Stimulated activated naive B cell treated with anti-CD40 and anti-IgM and Interleukin-4, amounts not matched to agents 10 μg/mL and 1 μg/mL and 100 μg/mL, for 72 hours (primary cell): Measurements from ENCODE around the gene GPRIN3.
"Not testable (repeated sequence)": the region's sequence is repeated elsewhere in the genome, so short reads cannot be mapped to it uniquely, and the experiment has no call there.

Experiments
- ATAC-seq, 2 donors: fragments of 150-1000 bp; cut with Tn5 transposase; replicated peaks; 2 replicates each; pipeline ENCODE4 v1.10.0; 2021; ENCODE audit warnings: moderate library complexity in 1 of 2
- DNase-seq: peaks from one replicate; pipeline ENCODE4 v3.0.0; 2021
- H3K27ac Mint-ChIP-seq: one replicate; pipeline ENCODE4 v1.8.0; 2022; ENCODE audit warnings: mild to moderate bottlenecking, mixed read lengths
- H3K27me3 Mint-ChIP-seq, 2 donors: one replicate each; pipeline ENCODE4 v1.8.0; 2022; ENCODE audit warnings: mixed read lengths in 2 of 2
- H3K36me3 Mint-ChIP-seq, 2 donors: one replicate each; pipeline ENCODE4 v1.8.0; 2022; ENCODE audit warnings: mixed read lengths in 2 of 2, mild to moderate bottlenecking in 1 of 2
- H3K4me1 Mint-ChIP-seq, 2 donors: one replicate each; pipeline ENCODE4 v1.8.0; 2022; ENCODE audit warnings: mixed read lengths in 2 of 2, mild to moderate bottlenecking in 1 of 2
- H3K4me3 Mint-ChIP-seq, 2 donors: one replicate each; pipeline ENCODE4 v1.8.0; 2022; ENCODE audit warnings: mild to moderate bottlenecking in 2 of 2, mixed read lengths in 2 of 2, moderate library complexity in 1 of 2
- H3K9me3 Mint-ChIP-seq, 2 donors: one replicate each; pipeline ENCODE4 v1.8.0; 2022; ENCODE audit warnings: mixed read lengths in 2 of 2, mild to moderate bottlenecking in 1 of 2

GPRIN3 gene

GRCh38 chr4:89331686-89332544, 24.3 kb upstream of the GPRIN3 start:
- no peak overlapping the region for H3K27ac Mint-ChIP-seq
- H3K9me3 Mint-ChIP-seq = no peaks in the 10 kb centered on the region
- DNase-seq = no peak
- H3K4me3 Mint-ChIP-seq = peak overlapping the region; percentile 23 to 33
- H3K4me1 Mint-ChIP-seq = peaks cover 14 to 31% of the 10 kb centered on the region in 2 donors
- H3K27me3 Mint-ChIP-seq = peaks cover 2 to 5% of the 10 kb centered on the region in 2 donors
- H3K36me3 Mint-ChIP-seq = no peaks in the 10 kb centered on the region
- ATAC-seq = peak in 1 of 2 donors; percentile 16

GRCh38 chr4:89331197-89331596, 23.6 kb upstream of the GPRIN3 start:
- DNase-seq (no peak), ATAC-seq (peak; percentile 53)
- Mint-ChIP-seq H3K9me3 (no peaks in the 10 kb centered on the region), H3K27me3 (peaks cover 0 to 5% of the 10 kb centered on the region in 2 donors), H3K27ac (no peak overlapping the region), H3K4me1 (peaks cover 14 to 28% of the 10 kb centered on the region in 2 donors), H3K4me3 (no peak overlapping the region), H3K36me3 (no peaks in the 10 kb centered on the region)

GRCh38 chr4:89329280-89329679, 21.7 kb upstream of the GPRIN3 start:
- H3K27ac Mint-ChIP-seq = no peak overlapping the region
- DNase-seq (no peak), ATAC-seq (no peak)
- H3K27me3 Mint-ChIP-seq = peaks cover 0 to 5% of the 10 kb centered on the region in 2 donors
- no peaks in the 10 kb centered on the region for H3K36me3 Mint-ChIP-seq
- no peaks in the 10 kb centered on the region for H3K9me3 Mint-ChIP-seq
- no peak overlapping the region for H3K4me3 Mint-ChIP-seq
- peaks cover 16 to 28% of the 10 kb centered on the region in 2 donors for H3K4me1 Mint-ChIP-seq

GRCh38 chr4:89324671-89325070, 17.1 kb upstream of the GPRIN3 start:
- peaks cover 0 to 3% of the 10 kb centered on the region in 2 donors for H3K9me3 Mint-ChIP-seq
- no peak overlapping the region for H3K27ac Mint-ChIP-seq
- peaks cover 5 to 8% of the 10 kb centered on the region in 2 donors for H3K27me3 Mint-ChIP-seq
- no peaks in the 10 kb centered on the region for H3K36me3 Mint-ChIP-seq
- H3K4me3 Mint-ChIP-seq = no peak overlapping the region
- peaks cover 9 to 23% of the 10 kb centered on the region in 2 donors for H3K4me1 Mint-ChIP-seq
- ATAC-seq (peak; percentile 100), DNase-seq (peak; percentile 75)

- DNase-seq (no peak), ATAC-seq (no peak)
- Mint-ChIP-seq H3K4me1 (peaks cover 19 to 36% of the 10 kb centered on the region in 2 donors), H3K4me3 (no peak overlapping the region), H3K27ac (no peak overlapping the region), H3K27me3 (peaks cover 5 to 8% of the 10 kb centered on the region in 2 donors), H3K36me3 (no peaks in the 10 kb centered on the region), H3K9me3 (peaks cover 0 to 4% of the 10 kb centered on the region in 2 donors)
Measured at GRCh38 chr4:89322671-89323070, 15.1 kb upstream of the GPRIN3 start.

- DNase-seq = no peak
- no peak overlapping the region for H3K27ac Mint-ChIP-seq
- H3K4me1 Mint-ChIP-seq = peaks cover 26 to 49% of the 10 kb centered on the region in 2 donors
- H3K27me3 Mint-ChIP-seq = peaks cover 4 to 5% of the 10 kb centered on the region in 2 donors
- ATAC-seq = no peak
- H3K36me3 Mint-ChIP-seq = no peaks in the 10 kb centered on the region
- H3K4me3 Mint-ChIP-seq = no peak overlapping the region
- H3K9me3 Mint-ChIP-seq = peaks cover 0 to 4% of the 10 kb centered on the region in 2 donors
Measured at GRCh38 chr4:89319756-89320155, 12.2 kb upstream of the GPRIN3 start.

DNA sequence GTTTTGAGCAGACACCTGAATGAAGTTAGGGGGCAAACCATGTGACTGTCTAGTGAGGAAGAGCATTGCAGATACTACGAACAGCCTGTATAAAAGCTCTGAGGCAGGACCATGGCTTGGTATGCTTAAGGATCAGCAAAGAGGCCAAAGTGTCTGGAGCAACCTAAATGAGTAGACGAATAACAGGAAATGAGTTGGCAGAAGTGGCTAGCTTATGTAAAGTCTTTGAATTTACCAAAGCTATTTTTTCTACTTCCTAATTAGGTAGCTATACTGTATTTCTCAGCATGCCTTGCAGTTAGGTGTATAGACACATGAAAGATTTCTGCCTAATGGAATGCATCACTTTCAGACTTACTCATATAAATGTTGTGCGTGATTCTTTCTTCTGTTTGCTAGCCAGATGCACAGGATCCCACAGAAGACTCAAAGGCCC, 9.3 kb upstream of the GPRIN3 start:
- Mint-ChIP-seq H3K4me3 (peak overlapping the region in 1 of 2 donors; percentile 33), H3K27me3 (peaks cover 4 to 12% of the 10 kb centered on the region in 2 donors), H3K4me1 (peaks cover 24 to 30% of the 10 kb centered on the region in 2 donors), H3K36me3 (no peaks in the 10 kb centered on the region), H3K9me3 (peaks cover 0 to 4% of the 10 kb centered on the region in 2 donors), H3K27ac (peak overlapping the region; percentile 81)
- peak; percentile 95 to 97 for ATAC-seq
- no peak for DNase-seq

DNA sequence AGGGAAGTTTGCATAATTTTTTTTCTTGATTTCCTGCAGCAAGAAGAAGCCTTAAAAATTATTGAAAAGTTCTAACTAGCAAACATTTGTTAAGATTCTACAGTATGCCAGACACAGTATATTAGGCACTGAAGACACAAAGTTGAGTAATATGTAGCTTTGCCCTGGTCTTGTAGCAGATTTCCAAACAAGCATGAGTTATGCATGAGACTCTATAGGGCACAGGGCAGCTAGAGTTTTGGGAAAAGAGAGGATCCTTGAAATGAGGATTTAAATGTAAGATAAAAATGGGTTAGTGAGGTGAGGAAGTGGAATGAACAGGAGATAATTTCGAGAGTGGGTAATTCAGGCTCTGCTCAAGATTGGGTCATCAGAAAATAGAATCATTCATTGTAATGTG, 8.6 kb upstream of the GPRIN3 start:
- no peak for DNase-seq
- Mint-ChIP-seq H3K27me3 (peaks cover 4 to 7% of the 10 kb centered on the region in 2 donors), H3K4me3 (peak overlapping the region; percentile 4 to 21), H3K27ac (peak overlapping the region; percentile 7), H3K9me3 (peaks cover 0 to 4% of the 10 kb centered on the region in 2 donors), H3K36me3 (no peaks in the 10 kb centered on the region), H3K4me1 (peaks cover 24 to 30% of the 10 kb centered on the region in 2 donors)
- no peak for ATAC-seq

DNA sequence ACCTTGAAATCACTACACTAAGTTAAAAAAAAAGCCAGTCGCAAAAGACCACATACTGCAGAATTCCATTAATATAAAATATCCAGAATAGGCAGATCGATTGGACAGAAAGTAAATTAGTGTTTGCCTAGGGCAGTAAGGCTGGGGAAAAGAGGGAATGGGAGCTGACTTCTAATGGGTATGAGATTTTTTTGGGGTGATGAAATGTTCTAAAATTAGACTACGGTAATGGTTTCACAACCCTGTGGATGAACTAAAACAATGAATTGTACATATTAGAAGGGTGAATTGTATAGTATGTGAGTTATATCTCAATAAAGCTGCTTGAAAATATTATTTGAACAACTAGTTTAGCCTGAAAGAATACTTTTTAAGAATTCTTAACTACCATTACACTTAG, 6.7 kb upstream of the GPRIN3 start:
- Mint-ChIP-seq H3K27me3 (peaks cover under 1 to 6% of the 10 kb centered on the region in 2 donors), H3K27ac (no peak overlapping the region), H3K4me1 (peaks cover 20 to 30% of the 10 kb centered on the region in 2 donors), H3K9me3 (no peaks in the 10 kb centered on the region), H3K4me3 (no peak overlapping the region), H3K36me3 (no peaks in the 10 kb centered on the region)
- ATAC-seq (no peak), DNase-seq (no peak)

DNA sequence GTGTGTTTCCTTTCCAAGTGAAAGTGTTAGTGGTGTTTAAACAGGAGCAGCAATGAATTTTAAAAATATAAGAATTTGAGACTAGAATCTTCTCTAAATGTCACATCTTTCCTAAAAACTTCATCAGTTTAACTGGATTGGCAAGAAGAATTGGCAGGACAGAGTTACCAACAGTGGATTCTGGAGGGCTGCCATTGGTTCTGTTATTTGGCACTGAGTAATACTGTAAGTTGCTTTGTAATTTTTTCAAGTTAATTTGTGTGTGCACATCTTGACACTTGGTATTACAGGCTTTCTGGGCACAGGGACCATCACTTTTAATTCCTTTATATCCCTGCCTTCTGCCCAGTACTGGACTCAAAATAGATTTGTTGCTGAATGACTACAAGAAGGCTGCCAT, 4.5 kb upstream of the GPRIN3 start:
- Mint-ChIP-seq H3K9me3 (no peaks in the 10 kb centered on the region), H3K4me1 (peaks cover 8 to 25% of the 10 kb centered on the region in 2 donors), H3K27me3 (peaks cover 6 to 7% of the 10 kb centered on the region in 2 donors), H3K27ac (no peak overlapping the region), H3K4me3 (no peak overlapping the region), H3K36me3 (no peaks in the 10 kb centered on the region)
- ATAC-seq = no peak
- no peak for DNase-seq

DNA sequence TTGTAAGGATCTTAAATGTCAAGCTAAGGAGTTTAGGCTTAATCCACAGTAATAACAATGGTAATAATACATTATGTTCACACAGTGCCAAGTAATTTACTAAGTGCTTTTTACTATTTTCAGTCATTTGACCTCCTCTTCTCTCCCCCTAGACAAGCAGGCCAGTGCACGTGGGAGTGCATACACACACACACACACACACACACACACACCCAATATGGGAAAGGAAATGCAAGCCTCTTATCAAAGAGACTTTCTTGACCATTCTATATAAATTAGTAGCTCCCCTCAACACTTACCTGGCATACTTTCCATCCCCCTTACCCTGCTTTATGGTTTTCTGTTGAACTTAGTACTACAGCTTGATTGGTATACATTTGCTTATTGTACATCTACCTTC, 3.8 kb upstream of the GPRIN3 start:
- Mint-ChIP-seq H3K27ac (no peak overlapping the region), H3K27me3 (peaks cover 12 to 13% of the 10 kb centered on the region in 2 donors), H3K4me3 (no peak overlapping the region), H3K9me3 (no peaks in the 10 kb centered on the region), H3K4me1 (peaks cover 10 to 25% of the 10 kb centered on the region in 2 donors), H3K36me3 (no peaks in the 10 kb centered on the region)
- ATAC-seq (no peak), DNase-seq (no peak)

- not testable (repeated sequence) for DNase-seq, H3K27ac Mint-ChIP-seq, ATAC-seq, H3K4me3 Mint-ChIP-seq, H3K36me3 Mint-ChIP-seq, H3K9me3 Mint-ChIP-seq
- Mint-ChIP-seq H3K4me1 (peaks cover 9 to 21% of the 10 kb centered on the region in 2 donors), H3K27me3 (peaks cover 24 to 25% of the 10 kb centered on the region in 2 donors)
Measured at GRCh38 chr4:89309154-89309553, 1.6 kb upstream of the GPRIN3 start.

GRCh38 chr4:89308161-89308500, 531 bp upstream of the GPRIN3 start:
- no peak for DNase-seq
- H3K9me3 Mint-ChIP-seq = no peaks in the 10 kb centered on the region
- no peak overlapping the region for H3K27ac Mint-ChIP-seq
- H3K4me3 Mint-ChIP-seq = peak overlapping the region; percentile 83 to 89
- no peaks in the 10 kb centered on the region for H3K36me3 Mint-ChIP-seq
- ATAC-seq = peak; percentile 42 to 50
- peaks cover 13 to 26% of the 10 kb centered on the region in 2 donors for H3K4me1 Mint-ChIP-seq
- H3K27me3 Mint-ChIP-seq = peaks cover 24 to 25% of the 10 kb centered on the region in 2 donors

- Mint-ChIP-seq H3K9me3 (no peaks in the 10 kb centered on the region), H3K4me3 (peak overlapping the region; percentile 83 to 89), H3K4me1 (peaks cover 13 to 26% of the 10 kb centered on the region in 2 donors), H3K36me3 (no peaks in the 10 kb centered on the region), H3K27ac (peak overlapping the region; percentile 80), H3K27me3 (peaks cover 19 to 24% of the 10 kb centered on the region in 2 donors)
- no peak for DNase-seq
- peak in 1 of 2 donors; percentile 3 for ATAC-seq
Measured at GRCh38 chr4:89307178-89307445, 488 bp downstream of the GPRIN3 start.
